ENCODE data around the gene PSMA7.

The PSMA7 gene

GRCh38 chr20:62135573-62136266 is 7.5 kb downstream of the PSMA7 start:
- DNase-seq = no peak

- DNase-seq = no peak
These were observed 8.4 kb downstream of the PSMA7 start for GRCh38 chr20:62134735-62135231.

GRCh38 chr20:62133864-62134263 is 9.3 kb downstream of the PSMA7 start:
- no peak for DNase-seq

GRCh38 chr20:62133051-62133845 is 9.9 kb downstream of the PSMA7 start:
- DNase-seq = no peak

GRCh38 chr20:62132421-62132820 is 10.8 kb downstream of the PSMA7 start:
- no peak for DNase-seq

GRCh38 chr20:62131560-62132320 is 11.5 kb downstream of the PSMA7 start:
- no peak for DNase-seq

- no peak for DNase-seq
These were observed 13.3 kb downstream of the PSMA7 start for GRCh38 chr20:62129731-62130531.

- DNase-seq = no peak
These were observed 14.7 kb downstream of the PSMA7 start for GRCh38 chr20:62128502-62128901.

- no peak for DNase-seq
These were observed 15.4 kb downstream of the PSMA7 start for GRCh38 chr20:62127799-62128198.

- DNase-seq = no peak
These were observed 17.1 kb downstream of the PSMA7 start for GRCh38 chr20:62126141-62126540.

- DNase-seq = no peak
These were observed 19.6 kb downstream of the PSMA7 start for GRCh38 chr20:62123450-62124118.

GRCh38 chr20:62122654-62123449 is 20.3 kb downstream of the PSMA7 start:
- peak; percentile 29 for DNase-seq

GRCh38 chr20:62121776-62122653 is 21.2 kb downstream of the PSMA7 start, which contains the start of gene LSM14B:
Gene LSM14B (plus strand): TSS chr20:62122475. CDS start chr20:62122667, 192 bp downstream.
- DNase-seq = peak; percentile 96

GRCh38 chr20:62120990-62121775 is 22.0 kb downstream of the PSMA7 start:
- no peak for DNase-seq

GRCh38 chr20:62120365-62120762 is 22.8 kb downstream of the PSMA7 start:
- DNase-seq = no peak

- no peak for DNase-seq
These were observed 23.4 kb downstream of the PSMA7 start for GRCh38 chr20:62119591-62120364.

GRCh38 chr20:62119115-62119514 is 24.1 kb downstream of the PSMA7 start:
- DNase-seq = no peak

Measured in activated CD4-positive, alpha-beta T cell treated with anti-CD3 and anti-CD28 coated beads, Interleukin-2, amount 50 U/mL, for 16 hours (primary cell).